SH-SY5Y (cell line): ENCODE results near the gene ZNF280A.

Source experiments
- GATA2 ChIP-seq: IDR thresholded peaks from 2 replicates; pipeline ENCODE4 v1.6.1; 2011; ENCODE audit warnings: mild to moderate bottlenecking, low read depth, low read length
- GATA3 ChIP-seq: IDR thresholded peaks from 2 replicates; pipeline ENCODE4 v1.6.1; 2011; ENCODE audit warnings: low read depth, mild to moderate bottlenecking, low read length, moderate library complexity

DNA sequence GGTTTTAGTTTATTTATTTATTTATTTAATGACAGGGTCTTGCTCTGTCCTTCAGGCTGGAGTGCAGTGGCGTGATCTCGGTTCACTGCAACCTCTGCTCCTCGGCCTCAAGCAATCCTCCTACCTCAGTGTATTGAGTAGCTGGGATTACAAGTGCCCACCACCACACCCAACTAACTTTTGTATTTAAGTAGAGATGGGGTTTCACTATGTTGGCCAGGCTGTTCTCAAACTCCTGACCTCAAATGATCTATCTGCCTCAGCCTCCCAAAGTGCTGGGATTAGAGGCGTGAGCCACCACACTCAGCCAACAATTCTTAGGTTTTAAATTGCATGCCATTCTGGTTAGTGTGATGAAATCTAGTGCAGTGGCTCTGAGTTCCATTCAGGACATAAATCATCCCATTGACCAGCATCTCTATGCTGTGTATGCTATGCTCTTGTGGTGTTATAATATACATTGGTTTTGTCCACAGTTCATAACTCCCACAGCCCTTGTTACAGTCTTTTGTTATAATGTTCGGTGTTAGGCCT is 40.0 kb downstream of the ZNF280A start:
- TF ChIP-seq GATA2 (no peak), GATA3 (no peak)
